UCSD-AML1 (cell line): ENCODE results near the gene RNF4.
"Not testable (repeated sequence)": the region's sequence is repeated elsewhere in the genome, so short reads cannot be mapped to it uniquely, and the experiment has no call there.

ENCODE experiments used
- DNase-seq: peaks from one replicate; lab custom pipeline; 2025; ENCODE audit not compliant: unreplicated experiment; lab: John Stamatoyannopoulos, UW

Gene RNF4

DNA sequence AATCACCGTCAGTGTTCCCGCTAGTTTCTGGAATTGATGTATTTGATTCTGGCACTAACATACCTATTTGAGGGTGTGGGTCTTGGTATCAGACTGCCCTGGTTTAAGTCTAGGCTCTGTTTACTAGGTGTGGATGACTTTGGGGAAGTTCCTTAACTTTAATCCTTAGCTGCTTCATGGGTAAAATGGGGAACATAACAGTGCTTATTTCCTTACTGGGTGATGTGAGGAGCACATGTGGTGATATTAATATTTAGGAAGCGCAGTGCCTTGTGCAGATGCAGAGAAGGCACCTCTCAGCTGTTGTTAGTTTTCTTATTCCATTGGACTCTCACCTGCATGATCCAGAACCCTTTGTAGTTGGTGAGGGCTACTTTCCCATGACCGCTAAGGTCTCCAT lies 17.1 kb downstream of the RNF4 start:
- no peak for DNase-seq

DNA sequence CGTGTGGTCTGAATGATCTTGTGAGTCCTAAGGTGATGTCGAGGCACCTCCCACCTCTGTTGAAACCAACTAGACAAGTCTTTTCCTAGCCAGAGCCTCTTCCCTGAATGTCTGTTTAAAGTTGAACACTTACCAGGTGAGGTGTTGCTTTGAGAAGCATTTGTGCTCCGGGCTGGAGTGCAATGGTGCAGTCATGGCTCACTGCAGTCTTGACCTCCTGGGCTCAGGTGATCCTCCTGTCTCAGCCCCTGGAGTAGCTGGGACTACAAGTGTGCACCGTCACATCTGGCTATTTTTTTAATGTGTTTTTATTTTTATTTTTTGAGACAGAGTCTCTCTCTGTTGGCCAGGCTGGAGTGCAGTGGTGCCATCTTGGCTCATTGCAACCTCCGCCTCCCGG lies 18.1 kb downstream of the RNF4 start:
- no peak for DNase-seq

DNA sequence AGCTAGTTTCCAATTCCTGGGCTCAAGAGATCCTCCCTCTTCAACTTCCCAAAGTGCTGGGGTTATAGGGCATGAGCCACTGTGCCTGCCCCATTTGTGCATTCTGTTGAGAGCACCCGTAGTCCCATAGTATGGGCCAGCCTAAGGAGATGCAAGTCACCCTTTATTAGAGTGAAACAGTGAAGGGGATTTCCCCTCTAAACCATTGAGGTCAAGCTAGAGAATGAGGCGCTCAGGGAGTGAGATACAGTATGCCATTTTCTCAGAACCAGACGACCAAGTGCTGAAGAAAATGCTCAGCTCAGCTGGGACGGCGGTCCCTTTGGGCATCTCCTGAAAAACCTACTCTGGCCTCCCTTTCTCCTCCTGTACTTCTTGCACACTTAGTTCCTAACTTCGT lies 18.7 kb downstream of the RNF4 start:
- DNase-seq = no peak

DNA sequence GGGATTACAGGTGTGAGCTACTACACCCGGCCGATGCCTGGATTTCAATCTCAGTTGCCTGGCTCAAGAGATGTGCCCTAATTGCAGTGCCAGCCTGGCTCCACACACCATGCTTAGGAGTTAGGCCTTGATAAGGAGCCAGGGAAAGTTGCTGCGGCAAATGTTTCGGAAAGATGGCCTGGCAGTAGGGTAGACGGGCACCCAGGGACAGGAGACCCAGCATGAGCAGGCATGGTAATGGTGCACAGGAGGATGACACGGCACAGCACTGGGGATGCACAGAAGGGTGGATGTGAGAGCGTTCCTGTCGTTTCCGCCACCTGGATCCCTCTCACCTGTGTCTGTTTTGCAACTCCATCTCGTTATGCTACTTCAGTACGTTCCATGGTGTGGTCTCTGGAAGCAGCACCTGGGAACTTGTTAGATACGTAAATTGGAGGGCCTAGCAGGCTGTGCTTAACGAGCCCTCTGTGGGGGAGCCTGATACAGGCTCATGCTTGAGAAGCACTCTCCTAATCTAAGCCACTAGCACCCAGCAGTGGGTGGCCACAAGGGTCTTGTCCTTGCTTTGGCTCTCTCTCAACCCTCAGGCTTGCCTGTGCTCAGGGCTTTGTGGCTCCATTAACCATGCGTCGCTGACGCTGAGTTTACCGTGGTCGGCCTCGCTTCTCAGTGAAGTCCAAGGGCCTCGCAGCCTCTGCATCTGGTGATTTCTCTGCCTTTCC lies 20.3 kb downstream of the RNF4 start:
- no peak for DNase-seq

DNA sequence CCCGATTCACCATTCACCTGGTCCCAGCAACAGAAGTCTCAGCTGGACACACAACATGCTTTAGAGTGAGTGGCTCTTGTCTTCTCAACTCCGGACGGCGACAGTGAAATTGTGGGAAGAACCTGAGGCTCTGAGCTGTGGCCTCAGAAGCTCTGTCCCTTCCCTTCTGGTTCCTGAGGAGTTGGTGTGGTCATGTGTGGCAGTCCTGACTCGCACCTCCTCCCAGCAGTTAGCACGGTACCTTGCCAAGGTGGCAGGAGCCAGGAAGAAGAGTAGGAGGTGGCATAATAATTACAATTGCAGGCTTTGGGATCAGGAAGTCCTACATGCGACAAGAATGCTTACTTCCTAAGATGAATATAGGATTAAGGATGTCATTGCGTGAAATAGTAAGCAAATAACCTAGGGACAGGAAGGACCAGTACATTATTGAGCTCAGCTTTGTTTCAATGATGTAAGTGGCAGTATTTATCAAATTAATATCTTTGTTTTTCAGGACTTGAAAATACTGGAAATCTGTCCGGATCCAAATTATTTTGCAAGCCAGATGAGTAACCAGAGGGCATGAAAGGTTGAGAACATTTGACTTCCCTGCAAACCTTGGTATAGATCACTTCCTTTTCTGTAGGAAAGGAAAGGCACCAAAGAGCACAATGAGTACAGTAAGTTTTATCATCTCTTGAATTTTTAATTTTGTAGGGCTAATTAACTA lies 21.1 kb downstream of the RNF4 start:
- no peak for DNase-seq

DNA sequence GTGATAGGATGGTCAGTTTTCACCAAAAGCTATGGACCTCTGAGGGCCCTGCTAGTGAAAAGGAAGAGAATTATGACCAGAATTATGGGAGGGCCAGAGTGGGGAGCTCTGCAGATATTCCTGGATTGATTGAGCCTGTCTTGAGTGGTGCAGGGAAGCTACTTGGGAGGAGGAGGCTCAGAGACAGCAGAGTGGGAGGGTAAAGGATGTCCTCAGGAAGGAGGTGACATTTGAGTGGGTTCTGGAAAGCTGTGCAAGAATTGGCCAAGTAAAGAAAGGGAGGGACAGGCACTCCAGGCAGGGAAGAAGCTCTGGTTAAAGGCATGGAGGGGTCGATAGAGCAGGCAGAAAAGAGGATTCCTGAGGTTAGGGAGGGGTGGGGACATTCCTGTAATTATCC lies 24.1 kb downstream of the RNF4 start:
- DNase-seq = no peak

DNA sequence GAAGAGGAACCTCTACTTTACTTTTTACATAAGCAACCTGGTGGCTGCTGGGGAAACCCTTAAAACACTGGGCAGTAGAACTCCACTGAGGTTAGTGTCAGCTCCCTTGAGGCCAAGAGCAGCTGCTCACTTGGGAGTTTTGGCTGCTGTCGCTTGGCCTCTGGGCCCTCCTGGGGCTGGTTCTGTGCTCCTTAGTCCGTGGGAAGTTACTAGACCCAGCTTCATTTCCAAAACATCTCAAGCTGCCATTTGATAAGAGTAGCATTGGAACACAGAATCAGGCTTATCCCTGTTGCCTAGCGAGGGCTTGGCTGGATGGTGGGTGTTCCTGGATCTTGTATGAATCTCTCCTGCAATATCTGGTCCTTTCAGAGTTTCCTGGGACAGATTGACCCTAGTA lies 26.1 kb downstream of the RNF4 start:
- DNase-seq = no peak

DNA sequence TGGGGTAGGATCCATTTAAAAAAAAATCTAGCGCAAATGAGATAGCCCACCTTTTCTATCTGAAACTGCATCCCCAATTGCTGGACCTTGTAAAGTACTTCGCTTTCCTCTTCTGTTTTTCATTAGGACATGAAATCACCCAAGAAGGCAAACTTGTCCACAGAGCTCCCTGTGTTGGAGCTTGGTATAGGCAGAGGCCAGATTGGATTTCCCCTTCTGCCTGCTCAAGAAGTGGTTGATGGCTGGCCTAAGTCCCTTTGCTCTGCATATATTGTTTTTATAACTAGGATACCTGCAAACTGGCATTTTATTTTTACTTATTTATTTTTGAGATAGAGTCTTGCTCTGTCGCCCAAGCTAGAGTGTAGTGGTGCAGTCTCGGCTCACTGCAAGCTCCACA lies 28.4 kb downstream of the RNF4 start:
- DNase-seq = no peak

DNA sequence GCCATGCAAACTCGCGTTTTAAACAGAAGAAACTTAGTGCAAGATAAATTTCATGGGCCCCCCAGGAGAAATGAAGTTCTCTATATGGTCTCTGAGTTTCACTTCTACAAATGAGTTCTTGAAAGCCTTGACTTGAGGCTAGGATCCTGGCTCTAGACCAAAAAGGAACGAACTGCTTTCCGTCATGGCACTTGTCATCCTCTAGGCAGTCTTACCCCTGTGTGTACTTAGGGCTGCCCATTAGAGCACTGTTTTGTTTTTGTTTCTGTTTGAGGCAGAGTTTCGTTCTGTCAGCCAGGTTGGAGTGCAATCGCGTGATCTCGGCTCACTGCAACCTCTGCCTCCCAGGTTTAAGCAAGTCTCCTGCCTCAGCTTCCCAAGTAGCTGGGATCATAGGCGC lies 29.0 kb downstream of the RNF4 start:
- DNase-seq = no peak

DNA sequence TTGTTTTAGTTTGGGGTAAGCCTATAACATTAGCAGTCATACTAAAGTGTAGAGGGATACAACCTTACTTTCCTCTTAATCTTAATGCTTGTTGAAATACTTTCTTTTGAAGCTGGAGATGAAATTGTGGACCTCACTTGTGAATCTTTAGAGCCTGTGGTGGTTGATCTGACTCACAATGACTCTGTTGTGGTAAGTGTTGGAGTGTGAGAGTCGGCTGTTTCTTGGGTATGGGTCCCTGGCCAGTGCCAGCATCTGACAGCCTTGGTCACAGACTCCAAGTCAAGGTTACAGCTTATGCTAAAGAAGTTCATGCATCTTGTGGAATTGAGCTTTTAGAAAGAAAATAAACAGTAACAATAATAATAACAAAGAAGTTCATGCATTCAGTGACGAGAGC lies 31.6 kb downstream of the RNF4 start:
- DNase-seq = no peak

DNA sequence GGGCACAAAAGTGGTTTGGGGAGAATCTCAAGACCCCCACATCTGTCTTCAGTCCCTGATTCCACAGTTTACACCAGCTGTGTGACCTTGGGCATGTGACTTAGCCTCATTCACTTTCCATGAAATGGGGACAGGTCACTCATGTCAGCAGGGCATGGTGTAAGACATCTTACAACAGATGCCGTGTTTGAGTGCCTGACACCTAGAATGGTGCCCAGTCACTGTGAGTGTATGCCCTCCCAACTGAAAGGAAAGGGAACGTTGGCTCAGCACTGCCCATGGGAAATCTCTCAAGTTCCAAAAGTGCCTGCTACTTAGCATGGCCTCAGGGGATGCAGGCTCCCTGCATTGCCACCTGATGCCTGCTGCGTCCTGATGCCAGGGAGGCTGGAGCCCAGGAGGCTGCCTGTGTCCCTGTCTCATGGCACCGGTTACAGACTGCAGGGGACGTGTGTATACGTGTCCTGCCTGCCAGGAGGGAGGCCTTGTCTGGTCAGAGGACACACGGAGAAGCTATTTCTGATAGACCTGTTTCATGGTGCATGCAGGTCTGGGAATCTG lies 32.2 kb downstream of the RNF4 start:
- no peak for DNase-seq

DNA sequence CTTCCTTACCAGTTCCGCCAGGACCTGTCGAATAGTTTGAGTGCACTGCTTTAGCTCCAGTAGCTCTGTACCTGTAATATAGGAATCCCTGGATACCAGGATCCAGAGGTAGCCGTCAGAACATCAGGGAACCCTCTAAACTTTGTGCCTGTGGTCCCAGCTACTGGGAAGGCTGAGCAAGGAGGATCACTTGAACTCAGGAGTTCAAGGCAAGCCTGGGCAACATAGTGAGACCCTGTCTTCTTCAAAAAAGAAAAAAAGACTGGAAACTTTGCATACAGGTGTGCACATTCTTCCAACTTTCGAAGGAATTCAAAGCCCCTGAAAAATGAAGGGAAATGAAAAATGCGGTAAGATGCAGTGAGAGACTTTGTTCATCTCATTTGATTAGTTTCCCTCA lies 34.9 kb downstream of the RNF4 start:
- DNase-seq = no peak

DNA sequence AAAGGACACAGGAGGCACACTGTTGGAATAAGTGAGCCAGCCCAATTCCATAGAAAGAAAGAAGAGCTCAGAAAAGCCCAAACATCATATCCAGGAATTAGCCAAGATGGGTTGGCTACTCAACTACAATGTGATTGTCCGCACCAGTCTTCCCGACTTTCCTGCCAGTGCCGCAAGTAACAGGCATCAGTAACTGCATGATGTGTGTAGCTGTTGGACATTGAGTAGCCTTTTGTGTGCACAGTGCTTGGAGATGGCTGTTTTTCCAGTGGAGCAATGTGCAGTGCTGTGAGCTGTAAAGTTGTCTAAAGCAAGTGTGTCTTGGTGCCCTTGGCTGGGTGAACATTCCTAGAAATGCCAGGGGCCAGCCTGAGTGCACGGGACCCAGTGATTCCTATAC lies 38.4 kb downstream of the RNF4 start:
- no peak for DNase-seq

DNA sequence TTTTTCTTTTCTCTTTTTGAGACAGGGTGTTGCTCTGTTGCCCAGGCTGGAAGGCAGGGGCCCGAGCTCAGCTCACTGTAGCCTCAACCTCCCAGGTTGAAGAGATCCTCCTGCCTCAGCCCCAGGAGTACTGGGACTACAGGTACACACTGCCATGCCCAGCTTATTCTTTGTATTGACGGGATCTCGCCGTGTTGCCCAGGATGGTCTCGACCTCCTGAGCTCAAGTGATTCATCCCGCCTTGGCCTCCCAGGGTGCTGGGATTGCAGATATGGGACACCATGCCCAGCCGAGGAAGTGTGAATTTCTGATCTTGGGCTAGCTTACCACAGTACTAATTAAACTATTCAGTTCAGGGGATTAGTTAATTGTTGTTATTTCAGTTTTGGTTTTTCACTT lies 38.9 kb downstream of the RNF4 start:
- no peak for DNase-seq

DNA sequence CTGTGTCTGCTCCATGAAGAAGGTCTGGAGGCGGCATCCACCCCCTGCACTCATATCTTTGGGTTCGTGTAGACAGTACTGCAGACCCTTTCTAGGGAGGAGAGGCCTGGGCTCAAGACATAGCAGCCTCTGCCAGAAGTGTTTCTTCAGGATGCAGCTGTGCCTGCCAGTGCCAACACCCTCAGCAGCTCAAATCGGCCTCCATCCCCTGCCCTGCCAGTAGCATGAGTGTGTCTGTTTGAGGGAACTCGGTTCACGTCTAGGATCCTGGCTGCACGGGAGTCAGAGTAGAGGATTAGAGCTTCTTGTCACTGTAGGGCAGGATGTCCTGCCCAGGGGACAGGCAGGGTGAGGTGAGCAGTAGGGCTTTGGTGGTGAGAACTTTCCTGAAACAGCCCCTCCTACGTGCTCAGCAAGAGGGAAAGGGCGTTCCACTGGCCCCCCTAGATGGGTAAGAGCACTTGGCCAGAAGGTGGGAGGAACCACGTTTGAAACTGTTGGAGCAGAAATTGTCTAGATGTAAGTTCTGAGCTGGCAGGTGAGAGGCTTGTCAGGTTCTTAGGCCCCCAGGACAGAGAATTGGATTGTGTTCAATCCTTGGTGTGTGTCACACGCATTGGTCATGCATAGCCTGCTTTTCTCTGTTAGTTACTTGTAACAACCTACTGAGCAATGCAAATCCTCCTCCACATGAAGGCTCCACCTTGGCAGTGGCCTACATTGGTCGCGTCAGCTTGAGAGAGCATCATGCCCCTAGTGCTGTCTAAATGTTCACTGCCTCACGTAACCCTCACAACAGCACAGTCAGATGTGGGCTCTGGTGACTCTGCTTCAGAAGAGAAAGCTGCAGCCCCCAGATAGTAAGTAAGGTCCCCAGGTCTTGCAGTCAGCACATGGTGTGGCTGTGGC lies 41.7 kb downstream of the RNF4 start:
- DNase-seq = no peak

DNA sequence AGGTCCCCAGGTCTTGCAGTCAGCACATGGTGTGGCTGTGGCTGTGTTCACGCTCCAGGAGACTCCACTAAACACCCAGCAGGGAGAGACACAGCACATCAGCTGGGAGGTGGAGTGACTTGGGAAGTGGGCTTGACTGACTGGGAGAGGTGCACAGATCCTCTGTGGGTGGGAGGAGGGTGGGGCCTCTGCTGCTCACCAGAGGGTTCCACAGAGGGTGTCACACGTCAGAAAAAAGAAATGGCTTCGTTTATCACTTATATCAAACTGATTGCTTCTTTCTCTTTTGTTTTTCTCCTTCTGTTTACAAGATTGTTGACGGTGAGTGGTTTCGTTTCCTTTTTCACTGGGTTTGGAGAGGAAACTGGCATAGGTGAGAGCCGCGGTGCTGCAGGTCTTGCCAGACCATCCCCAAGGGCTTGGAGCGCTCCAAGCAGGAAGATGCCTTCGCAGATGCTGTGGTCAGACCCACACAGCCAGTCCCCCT lies 42.8 kb downstream of the RNF4 start:
- DNase-seq = no peak

DNA sequence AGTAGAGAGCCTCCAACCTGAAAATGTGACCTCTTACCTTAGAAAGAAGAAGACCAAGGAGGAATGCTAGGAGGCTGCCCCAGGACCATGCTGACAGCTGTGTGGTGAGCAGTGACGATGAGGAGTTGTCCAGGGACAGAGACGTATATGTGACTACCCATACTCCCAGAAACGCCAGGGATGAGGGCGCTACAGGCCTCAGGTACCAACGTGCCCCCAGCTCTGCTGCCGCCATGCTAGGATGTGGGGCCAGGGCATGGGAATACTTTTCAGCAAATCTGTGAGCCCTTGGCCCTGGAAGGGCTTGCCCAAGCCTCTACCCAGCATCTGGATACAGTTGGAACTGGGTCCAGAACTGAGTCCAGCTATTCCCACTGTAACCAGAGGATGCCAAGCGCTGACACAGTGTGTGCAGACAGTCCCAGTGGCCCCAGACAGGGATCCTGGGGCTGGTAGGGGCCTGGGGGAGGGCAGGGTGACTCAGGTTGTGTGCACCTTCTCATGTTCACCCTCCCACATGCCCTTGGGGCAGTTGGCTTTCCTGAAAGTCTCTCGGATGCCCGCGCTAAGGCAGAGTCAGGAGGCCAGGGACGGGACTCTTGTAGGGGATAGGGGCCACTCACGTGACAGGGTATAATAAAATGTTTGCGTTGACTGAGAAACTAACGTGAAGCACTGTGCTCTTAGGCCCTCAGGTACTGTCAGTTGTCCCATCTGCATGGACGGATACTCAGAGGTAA lies 43.7 kb downstream of the RNF4 start:
- DNase-seq = no peak

DNA sequence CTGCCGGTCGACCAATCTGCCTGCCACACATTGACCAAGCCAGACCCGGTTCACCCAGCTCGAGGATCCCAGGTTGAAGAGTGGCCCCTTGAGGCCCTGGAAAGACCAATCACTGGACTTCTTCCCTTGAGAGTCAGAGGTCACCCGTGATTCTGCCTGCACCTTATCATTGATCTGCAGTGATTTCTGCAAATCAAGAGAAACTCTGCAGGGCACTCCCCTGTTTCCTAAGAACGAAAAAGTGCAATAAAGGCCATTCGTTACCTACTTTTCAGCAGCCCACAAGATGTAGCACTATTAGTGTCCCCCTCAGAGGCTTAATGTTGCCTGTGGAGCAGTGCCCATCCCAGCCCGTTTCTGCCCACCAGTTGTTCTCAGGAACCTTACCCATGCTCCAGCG lies 45.3 kb downstream of the RNF4 start:
- not testable (repeated sequence) for DNase-seq

DNA sequence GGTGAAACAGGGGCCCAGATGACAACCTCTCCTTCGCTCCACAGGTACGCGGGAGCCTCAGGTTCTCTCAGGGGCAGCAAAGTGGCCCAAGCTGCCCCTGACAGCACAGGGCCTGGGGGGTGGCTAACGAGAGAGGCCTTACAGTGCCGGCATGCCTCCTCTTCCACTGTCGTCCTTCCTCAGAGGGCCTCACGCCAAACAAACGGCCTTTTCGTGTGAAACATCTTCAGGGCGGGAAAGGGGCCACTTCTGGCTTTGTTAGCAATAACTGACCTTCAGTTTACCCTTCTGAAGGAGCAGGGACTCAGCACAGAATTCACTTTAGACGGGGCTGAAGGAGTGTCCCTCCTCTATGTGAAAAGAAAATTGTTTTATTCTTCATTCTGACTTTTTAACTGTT lies 46.0 kb downstream of the RNF4 start:
- not testable (repeated sequence) for DNase-seq

DNA sequence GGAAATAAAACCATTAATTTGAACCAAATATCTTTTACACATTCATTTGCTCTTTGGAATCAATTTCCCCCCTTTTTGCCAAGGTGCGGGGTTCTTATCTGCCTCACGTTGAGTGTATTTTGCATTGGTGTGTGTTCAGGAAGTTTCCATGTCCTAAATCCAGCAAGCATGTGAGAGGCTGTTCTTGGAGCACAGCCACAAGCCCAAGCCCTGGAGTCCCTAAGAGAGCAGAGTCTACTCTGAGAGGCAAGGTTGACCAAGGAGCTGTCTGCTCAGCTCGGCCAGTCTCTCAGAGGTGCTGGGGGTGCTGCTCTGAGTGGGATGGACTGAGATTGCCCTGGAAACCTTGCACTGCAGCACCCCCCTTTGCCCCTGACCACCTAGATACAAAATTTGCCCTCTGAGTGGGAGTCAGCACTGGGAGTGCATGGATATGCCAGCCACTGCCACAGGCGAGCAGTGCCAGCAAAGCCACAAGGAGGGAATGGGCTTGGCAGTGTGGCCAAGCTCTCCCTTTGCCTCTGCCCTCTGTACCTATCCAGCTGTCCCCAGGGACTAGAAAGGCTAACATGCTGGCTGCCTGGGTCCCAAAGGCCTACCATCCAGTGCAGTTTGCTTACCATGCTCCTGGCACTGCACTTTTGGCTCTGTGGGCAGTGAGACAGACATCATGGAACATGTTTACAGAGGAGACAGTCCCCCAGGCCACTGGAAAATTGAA lies 47.1 kb downstream of the RNF4 start:
- no peak for DNase-seq
